ENCODE results near the gene UBE2S. TPM values are rescaled to one million over a fixed set of nuclear protein-coding genes. Genes with fewer than 3 reads are reported as not detected.
"Not testable (repeated sequence)": the region's sequence is repeated elsewhere in the genome, so short reads cannot be mapped to it uniquely, and the experiment has no call there.

Gene UBE2S
- total RNA-seq, 2 experiments from 2014 or later: 296 to 311 TPM

DNA sequence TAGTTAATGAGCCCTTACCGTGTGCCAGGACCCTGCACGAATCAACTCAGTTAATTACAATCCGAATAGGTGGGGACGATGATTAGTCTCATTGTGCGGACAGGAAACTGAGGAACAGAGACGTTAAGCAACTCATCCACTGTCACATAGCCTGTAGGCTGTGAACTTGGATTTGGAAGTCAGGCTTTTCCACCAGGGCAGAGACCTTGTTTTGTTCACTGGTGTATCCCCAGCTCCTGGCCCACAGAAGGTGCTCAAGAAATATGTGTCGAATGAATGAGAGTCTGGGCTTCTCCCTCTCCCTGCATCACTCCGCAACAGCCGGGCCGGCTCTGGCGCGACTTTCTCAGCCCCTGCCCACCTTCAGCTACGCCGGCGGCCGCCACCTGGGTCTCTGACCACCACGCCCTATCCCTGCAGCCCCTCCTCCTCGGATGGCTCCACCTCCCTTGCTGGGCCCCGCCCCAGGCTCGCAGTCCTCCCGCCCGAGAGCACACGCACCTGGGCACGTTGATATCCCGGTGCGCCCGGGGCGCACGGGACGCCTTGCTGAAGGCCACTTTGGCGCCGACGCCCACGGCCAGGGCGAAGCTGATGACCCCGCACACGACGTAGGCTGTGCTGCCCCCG, 34.2 kb upstream of the UBE2S start:
- ChIA-PET POLR2A (no interaction called here), CTCF (interaction anchor here (1.6 kb wide), 1 partner anchor 12 kb away, joined by 3 read pairs; no protein-coding TSS in a partner anchor)

DNA sequence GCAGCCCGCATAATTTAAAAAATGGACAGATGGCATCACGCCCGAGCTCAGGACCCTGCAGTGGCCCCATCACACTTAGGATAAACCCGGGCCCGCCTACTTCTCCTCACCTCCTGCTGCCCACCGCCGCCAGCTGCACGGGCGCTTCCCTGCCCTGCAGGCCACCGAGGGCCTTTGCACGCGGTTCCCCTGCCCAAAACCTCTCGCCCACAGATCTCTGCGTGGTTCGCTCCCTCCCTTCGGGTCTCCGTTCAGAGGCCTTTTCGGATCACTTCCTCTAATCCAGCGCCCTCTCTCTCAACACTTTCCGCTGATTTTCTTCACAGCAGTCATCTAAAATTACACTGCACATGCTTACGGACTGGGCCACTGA, 33.7 kb upstream of the UBE2S start:
- CTCF ChIA-PET: interaction anchor here (1.6 kb wide), 1 partner anchor 12 kb away, joined by 3 read pairs; no protein-coding TSS in a partner anchor
- POLR2A ChIA-PET: no interaction called here

GRCh38 chr19:55440411-55441105, 33.0 kb upstream of the UBE2S start:
- ChIA-PET CTCF (interaction anchor here (1.6 kb wide), 1 partner anchor 13 kb away, joined by 3 read pairs; no protein-coding TSS in a partner anchor), POLR2A (no interaction called here)

GRCh38 chr19:55439052-55439451, 31.5 kb upstream of the UBE2S start:
- POLR2A ChIA-PET: no interaction called here
- CTCF ChIA-PET: no interaction called here

DNA sequence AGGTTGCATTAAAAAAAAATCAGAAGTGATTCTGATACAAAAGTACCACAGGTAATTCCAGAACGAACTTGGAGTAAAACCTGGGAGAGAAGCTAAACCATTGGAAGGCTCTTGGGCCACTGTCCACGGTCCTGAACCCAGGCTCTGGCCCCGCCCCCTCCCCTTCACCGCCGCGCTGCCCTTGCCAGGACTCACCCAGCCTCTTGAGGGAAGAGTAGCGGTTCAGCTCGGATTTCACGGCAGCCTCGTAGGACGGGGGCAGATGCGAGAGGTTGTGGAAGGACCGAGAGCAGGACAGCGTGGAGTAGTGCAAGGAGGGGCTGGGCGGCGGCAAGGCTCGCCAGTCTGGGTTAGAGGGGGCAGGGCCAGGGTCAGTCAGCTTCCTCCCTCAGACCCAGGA, 29.8 kb upstream of the UBE2S start:
- ChIA-PET CTCF (interaction anchor here (1.0 to 1.7 kb wide), 3 partner anchors 30 to 68 kb away, joined by 3 to 6 read pairs (median 5); no protein-coding TSS in a partner anchor), POLR2A (no interaction called here)

DNA sequence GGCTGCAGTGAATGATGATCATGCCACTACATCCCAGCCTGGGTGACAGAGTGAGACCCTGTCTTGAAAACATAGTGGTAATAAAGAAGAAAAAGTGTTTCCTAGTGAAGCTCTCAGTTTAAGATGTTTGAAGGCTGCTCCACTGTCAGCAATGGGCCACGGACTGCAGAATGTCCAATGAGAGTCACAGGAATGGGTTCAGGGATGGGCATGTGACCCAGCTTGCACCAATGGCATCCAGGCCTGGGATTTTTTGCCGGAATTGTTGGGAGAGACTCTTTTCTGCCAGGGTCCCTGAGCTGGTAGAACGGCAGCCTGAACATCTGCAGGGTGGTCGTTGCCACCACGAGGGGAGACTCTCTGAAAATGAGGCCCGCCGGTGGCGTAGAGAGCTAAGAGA, 29.3 kb upstream of the UBE2S start:
- CTCF ChIA-PET: interaction anchor here (1.0 to 1.7 kb wide), 3 partner anchors 31 to 68 kb away, joined by 3 to 6 read pairs (median 5); no protein-coding TSS in a partner anchor
- POLR2A ChIA-PET: no interaction called here

GRCh38 chr19:55435020-55435419, 27.4 kb upstream of the UBE2S start:
- ChIA-PET POLR2A (no interaction called here), CTCF (interaction anchor here (0.7 kb wide), 1 partner anchor 266 kb away, joined by 3 read pairs; no protein-coding TSS in a partner anchor)

GRCh38 chr19:55434356-55434919, 26.9 kb upstream of the UBE2S start:
- ChIA-PET POLR2A (no interaction called here), CTCF (no interaction called here)

DNA sequence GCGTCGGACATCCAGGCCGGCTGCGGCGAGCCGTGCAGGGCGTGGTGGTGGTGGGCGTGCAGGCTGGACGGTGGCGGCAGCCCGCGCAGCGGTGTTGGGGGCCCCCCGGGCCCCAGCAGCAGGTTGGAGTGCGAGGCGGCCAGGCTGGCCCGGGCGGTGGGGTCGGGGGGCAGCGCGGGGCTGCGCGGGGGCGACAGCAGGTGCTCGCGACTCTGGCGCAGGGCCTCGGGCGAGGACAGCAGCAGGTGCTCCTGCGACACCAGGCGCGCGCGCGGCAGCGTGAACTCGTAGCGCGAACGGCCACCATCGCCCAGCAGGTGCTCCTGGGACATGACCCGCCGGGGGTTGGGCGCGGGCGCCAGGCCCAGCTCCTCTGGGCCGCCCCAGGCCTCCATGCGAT, 25.7 kb upstream of the UBE2S start:
- CTCF ChIA-PET: no interaction called here

DNA sequence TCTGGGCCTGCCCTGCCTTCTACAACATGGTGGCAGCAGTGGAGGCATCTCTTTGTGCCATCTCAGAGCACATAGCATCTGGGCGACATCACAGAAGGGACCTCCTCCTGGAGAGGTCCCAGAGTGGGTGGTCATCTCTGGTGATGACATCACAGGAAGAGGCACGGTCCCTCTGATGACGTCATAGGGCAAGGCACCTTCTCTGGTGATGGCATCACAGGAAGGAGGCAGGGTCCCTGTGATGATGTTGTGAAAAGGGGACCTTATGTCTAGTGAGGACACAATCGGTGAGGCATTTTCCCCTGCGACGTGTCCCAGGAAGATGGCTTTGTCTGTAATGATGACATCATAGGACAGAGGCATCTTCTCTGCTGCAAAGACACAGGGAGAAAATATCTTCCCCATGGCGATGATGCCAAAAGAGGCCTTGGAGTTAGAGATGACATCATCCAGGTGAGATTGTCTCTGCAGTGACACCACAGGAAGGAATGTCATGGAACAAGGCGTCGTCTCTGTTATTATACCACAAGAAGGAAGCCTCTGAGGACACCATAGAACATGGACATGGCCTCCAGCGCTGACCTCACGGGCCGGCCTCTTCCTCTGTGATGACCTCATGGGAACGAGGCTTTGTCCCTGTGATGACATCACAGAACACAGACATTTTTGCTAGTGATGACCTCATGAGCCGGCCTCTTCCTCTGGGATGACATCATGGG, 24.8 kb upstream of the UBE2S start:
- CTCF ChIA-PET: no interaction called here
- POLR2A ChIA-PET: no interaction called here

More for the DNA sequence above, 25.7 kb upstream of the UBE2S start:
- POLR2A ChIA-PET: no interaction called here

GRCh38 chr19:55431183-55431582, 23.6 kb upstream of the UBE2S start:
- ChIA-PET CTCF (interaction anchor here (0.6 kb wide), 1 partner anchor 76 kb away, joined by 5 read pairs; no protein-coding TSS in a partner anchor), POLR2A (no interaction called here)

- ChIA-PET CTCF (no interaction called here), POLR2A (no interaction called here)
These were observed 18.5 kb upstream of the UBE2S start for GRCh38 chr19:55426042-55426441.

DNA sequence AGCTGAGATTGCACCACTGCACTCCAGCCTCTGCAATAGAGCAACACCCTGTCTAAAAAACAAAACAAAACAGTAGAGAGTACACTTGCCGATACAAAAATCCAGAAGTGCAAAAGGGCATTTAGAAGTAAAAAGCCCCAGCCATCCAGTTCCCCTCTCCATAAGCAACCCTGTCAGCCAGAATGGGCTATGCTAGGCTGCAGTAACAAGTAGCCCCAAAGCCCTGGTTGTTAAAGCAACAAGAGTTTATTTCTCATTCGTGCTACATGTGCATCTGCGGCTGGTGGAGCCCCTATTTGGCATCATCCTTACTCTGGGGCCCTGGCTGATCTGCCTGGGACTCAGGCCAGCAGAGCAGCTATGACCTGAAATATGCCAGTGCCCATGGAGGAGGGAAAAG, 16.9 kb upstream of the UBE2S start:
- POLR2A ChIA-PET: no interaction called here
- CTCF ChIA-PET: no interaction called here

DNA sequence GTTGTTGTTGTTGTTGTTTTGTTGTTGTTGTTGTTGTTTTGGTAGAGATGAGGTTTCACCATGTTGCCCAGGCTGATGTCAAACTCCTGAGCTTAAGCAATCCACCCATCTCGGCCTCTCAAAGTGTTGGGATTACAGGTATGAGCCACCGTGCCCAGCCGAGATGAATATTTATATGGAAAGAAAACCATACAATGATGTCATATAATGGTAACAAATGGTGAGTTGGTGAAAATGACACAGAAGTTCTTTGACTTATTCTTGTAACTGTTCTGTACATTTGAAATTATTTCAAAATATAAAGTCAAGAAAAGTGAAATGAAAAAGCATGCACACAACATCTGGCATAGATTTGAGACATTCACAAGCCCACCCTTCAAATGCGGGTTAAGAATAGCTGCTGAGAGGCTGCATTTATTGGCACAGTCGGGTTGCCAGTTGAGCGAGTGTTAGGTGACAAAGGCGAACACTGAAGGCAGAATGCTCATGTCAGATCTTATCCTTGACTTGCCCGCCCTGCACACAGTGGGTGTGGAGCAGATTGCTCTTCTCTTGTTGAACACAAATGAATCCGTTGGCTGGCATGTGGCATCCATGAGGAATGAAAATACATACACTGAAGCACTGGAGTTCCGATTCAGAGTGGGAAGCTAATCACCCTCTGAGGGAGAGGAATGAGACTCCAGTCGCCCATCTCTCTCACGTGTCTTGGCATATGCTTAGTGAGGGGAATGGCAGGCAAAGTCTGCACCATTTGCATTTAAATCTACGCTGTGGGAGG, 15.8 kb upstream of the UBE2S start:
- ChIA-PET CTCF (no interaction called here), POLR2A (interaction anchor here (0.7 kb wide), 1 partner anchor 16 kb away, joined by 6 read pairs; no protein-coding TSS in a partner anchor)

DNA sequence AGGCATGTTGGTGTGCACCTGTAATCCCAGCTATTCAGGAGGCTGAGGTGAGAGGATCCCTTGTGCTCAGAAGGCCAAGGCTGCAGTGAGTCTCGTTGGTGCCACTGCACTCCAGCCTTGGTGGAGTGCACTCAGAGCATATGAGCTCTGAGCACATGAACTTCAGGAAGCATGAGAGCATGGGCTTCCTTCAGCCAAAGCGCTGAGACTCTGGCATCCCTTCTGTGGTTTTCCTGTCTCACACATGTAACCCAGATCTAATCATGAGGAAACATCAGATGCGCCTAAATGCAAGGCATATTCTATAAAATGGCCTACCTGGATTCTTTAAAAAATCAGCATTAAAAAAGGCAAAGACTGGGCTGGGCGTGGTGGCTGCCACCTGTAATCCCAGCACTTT, 13.7 kb upstream of the UBE2S start:
- POLR2A ChIA-PET: not testable (repeated sequence)
- CTCF ChIA-PET: interaction anchor here (0.6 to 3.8 kb wide), 2 partner anchors 119 to 160 kb away, joined by 3 to 16 read pairs; no protein-coding TSS in a partner anchor

- CTCF ChIA-PET: interaction anchor here (0.6 to 3.8 kb wide), 4 partner anchors 9 to 278 kb away, joined by 3 to 16 read pairs (median 4); no protein-coding TSS in a partner anchor
- POLR2A ChIA-PET: no interaction called here
These were observed 12.1 kb upstream of the UBE2S start for GRCh38 chr19:55419624-55420236.

GRCh38 chr19:55419103-55419502, 11.5 kb upstream of the UBE2S start:
- CTCF ChIA-PET: interaction anchor here (0.6 to 3.8 kb wide), 6 partner anchors 10 to 278 kb away, joined by 3 to 16 read pairs (median 4); no protein-coding TSS in a partner anchor
- POLR2A ChIA-PET: interaction anchor here (1.0 kb wide), 1 partner anchor 11 kb away, joined by 4 read pairs; no protein-coding TSS in a partner anchor

- ChIA-PET POLR2A (interaction anchor here (1.0 kb wide), 2 partner anchors 10 to 33 kb away, joined by 4 read pairs; no protein-coding TSS in a partner anchor), CTCF (interaction anchor here (0.7 to 3.8 kb wide), 11 partner anchors 13 to 277 kb away, joined by 3 to 16 read pairs (median 4); partner anchors contain the start of gene KMT5C)
These were observed 10.6 kb upstream of the UBE2S start for GRCh38 chr19:55418185-55418584.

DNA sequence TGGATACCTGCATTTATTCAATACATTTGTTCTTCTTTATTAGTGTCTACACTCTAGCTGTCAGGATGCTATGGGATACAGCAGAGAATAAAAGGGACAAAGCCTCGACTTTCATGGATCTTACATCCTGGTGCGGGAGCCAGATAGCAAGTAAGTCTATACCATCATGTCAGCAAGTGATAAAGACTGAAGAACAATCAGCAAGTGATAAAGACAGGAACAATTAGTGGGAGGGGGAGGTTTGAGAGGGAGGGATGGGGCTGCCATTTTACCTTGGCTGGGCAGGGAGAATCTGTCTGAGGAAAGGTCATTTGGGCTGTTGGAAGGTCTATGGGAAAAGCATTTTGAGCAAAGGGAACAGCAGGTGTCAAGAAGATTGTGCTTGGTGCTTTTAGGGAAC, 2.6 kb upstream of the UBE2S start:
- CTCF ChIA-PET: no interaction called here
- POLR2A ChIA-PET: no interaction called here
